HG03095 (cell line): Measurements from ENCODE around the gene PHACTR1.

Source experiments
- ATAC-seq: cut with Tn5 transposase; IDR thresholded peaks from one replicate; pipeline ENCODE4 v1.9.1; 2021; ENCODE audit warnings: moderate library complexity; ENCODE audit not compliant: unreplicated experiment

The PHACTR1 gene

GRCh38 chr6:12800120-12800519, 83.6 kb downstream of the PHACTR1 start:
- ATAC-seq, result no peak

GRCh38 chr6:12801141-12801540, 84.6 kb downstream of the PHACTR1 start:
- ATAC-seq, result no peak

GRCh38 chr6:12802440-12802839, 85.9 kb downstream of the PHACTR1 start:
- no peak for ATAC-seq

GRCh38 chr6:12803486-12803885, 86.9 kb downstream of the PHACTR1 start:
- ATAC-seq, result no peak

- no peak for ATAC-seq
Measured at GRCh38 chr6:12804952-12805645, 88.5 kb downstream of the PHACTR1 start.

- ATAC-seq, result no peak
Measured at GRCh38 chr6:12806136-12806535, 89.6 kb downstream of the PHACTR1 start.

GRCh38 chr6:12806796-12807195, 90.2 kb downstream of the PHACTR1 start:
- no peak for ATAC-seq

GRCh38 chr6:12811519-12811918, 95.0 kb downstream of the PHACTR1 start:
- ATAC-seq, result no peak

GRCh38 chr6:12813321-12813720, 96.8 kb downstream of the PHACTR1 start:
- ATAC-seq, result no peak

- no peak for ATAC-seq
Measured at GRCh38 chr6:12814015-12814414, 97.4 kb downstream of the PHACTR1 start.

- ATAC-seq, result no peak
Measured at GRCh38 chr6:12815089-12815488, 98.5 kb downstream of the PHACTR1 start.

- no peak for ATAC-seq
Measured at GRCh38 chr6:12815884-12816600, 99.5 kb downstream of the PHACTR1 start.

GRCh38 chr6:12818324-12818723, 101.8 kb downstream of the PHACTR1 start:
- ATAC-seq, result no peak

- no peak for ATAC-seq
Measured at GRCh38 chr6:12823847-12824246, 107.3 kb downstream of the PHACTR1 start.

GRCh38 chr6:12826584-12826983, 110.0 kb downstream of the PHACTR1 start:
- ATAC-seq, result no peak

GRCh38 chr6:12827921-12828320, 111.4 kb downstream of the PHACTR1 start:
- no peak for ATAC-seq

- ATAC-seq, result no peak
Measured at GRCh38 chr6:12832226-12832735, 115.7 kb downstream of the PHACTR1 start.

GRCh38 chr6:12836009-12836408, 119.4 kb downstream of the PHACTR1 start:
- no peak for ATAC-seq

- no peak for ATAC-seq
Measured at GRCh38 chr6:12841619-12842018, 125.1 kb downstream of the PHACTR1 start.

- ATAC-seq, result no peak
Measured at GRCh38 chr6:12842114-12842513, 125.5 kb downstream of the PHACTR1 start.

GRCh38 chr6:12842658-12843057, 126.1 kb downstream of the PHACTR1 start:
- no peak for ATAC-seq
